Measurements from ENCODE around the gene DNAH14. TPM values are rescaled to one million over a fixed set of nuclear protein-coding genes. Genes with fewer than 3 reads are reported as not detected.

Gene DNAH14
- total and polyA plus RNA-seq, 9 of the 15 experiments (the other 6 are each of a cell fraction or from before 2014, with no cell fraction given): 58.4 to 142 (median 98.4) TPM

- TF ChIP-seq, protein P1, sequence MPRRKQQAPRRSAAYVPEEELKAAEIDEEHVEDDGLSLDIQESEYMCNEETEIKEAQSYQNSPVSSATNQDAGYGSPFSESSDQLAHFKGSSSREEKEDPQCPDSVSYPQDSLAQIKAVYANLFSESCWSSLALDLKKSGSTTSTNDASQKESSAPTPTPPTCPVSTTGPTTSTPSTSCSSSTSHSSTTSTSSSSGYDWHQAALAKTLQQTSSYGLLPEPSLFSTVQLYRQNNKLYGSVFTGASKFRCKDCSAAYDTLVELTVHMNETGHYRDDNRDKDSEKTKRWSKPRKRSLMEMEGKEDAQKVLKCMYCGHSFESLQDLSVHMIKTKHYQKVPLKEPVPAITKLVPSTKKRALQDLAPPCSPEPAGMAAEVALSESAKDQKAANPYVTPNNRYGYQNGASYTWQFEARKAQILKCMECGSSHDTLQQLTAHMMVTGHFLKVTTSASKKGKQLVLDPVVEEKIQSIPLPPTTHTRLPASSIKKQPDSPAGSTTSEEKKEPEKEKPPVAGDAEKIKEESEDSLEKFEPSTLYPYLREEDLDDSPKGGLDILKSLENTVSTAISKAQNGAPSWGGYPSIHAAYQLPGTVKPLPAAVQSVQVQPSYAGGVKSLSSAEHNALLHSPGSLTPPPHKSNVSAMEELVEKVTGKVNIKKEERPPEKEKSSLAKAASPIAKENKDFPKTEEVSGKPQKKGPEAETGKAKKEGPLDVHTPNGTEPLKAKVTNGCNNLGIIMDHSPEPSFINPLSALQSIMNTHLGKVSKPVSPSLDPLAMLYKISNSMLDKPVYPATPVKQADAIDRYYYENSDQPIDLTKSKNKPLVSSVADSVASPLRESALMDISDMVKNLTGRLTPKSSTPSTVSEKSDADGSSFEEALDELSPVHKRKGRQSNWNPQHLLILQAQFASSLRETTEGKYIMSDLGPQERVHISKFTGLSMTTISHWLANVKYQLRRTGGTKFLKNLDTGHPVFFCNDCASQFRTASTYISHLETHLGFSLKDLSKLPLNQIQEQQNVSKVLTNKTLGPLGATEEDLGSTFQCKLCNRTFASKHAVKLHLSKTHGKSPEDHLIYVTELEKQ (CRISPR knock-in tag; IDR thresholded peaks at IDR 0.05): no peak
- no peak for TF ChIP-seq FOXA1 (IDR thresholded peaks at IDR 0.05; ENCODE audit: borderline replicate concordance)
- TF ChIP-seq, protein P2, sequence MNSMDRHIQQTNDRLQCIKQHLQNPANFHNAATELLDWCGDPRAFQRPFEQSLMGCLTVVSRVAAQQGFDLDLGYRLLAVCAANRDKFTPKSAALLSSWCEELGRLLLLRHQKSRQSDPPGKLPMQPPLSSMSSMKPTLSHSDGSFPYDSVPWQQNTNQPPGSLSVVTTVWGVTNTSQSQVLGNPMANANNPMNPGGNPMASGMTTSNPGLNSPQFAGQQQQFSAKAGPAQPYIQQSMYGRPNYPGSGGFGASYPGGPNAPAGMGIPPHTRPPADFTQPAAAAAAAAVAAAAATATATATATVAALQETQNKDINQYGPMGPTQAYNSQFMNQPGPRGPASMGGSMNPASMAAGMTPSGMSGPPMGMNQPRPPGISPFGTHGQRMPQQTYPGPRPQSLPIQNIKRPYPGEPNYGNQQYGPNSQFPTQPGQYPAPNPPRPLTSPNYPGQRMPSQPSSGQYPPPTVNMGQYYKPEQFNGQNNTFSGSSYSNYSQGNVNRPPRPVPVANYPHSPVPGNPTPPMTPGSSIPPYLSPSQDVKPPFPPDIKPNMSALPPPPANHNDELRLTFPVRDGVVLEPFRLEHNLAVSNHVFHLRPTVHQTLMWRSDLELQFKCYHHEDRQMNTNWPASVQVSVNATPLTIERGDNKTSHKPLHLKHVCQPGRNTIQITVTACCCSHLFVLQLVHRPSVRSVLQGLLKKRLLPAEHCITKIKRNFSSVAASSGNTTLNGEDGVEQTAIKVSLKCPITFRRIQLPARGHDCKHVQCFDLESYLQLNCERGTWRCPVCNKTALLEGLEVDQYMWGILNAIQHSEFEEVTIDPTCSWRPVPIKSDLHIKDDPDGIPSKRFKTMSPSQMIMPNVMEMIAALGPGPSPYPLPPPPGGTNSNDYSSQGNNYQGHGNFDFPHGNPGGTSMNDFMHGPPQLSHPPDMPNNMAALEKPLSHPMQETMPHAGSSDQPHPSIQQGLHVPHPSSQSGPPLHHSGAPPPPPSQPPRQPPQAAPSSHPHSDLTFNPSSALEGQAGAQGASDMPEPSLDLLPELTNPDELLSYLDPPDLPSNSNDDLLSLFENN (IDR thresholded peaks at IDR 0.05; ENCODE audit: low read depth in 2 of 2, low read length in 2 of 2): peak in 1 of 2 experiments; percentile 78; a peak in 2 of 4 replicates
- no peak for TF ChIP-seq USF1 (CRISPR knock-in tag; IDR thresholded peaks at IDR 0.05)
- no peak for TF ChIP-seq BRF2 (IDR thresholded peaks at IDR 0.05; ENCODE audit: borderline replicate concordance, insufficient read depth, insufficient read length)
- TF ChIP-seq WHSC1 (IDR thresholded peaks at IDR 0.05; ENCODE audit: low read length): no peak
- TF ChIP-seq, protein P3, sequence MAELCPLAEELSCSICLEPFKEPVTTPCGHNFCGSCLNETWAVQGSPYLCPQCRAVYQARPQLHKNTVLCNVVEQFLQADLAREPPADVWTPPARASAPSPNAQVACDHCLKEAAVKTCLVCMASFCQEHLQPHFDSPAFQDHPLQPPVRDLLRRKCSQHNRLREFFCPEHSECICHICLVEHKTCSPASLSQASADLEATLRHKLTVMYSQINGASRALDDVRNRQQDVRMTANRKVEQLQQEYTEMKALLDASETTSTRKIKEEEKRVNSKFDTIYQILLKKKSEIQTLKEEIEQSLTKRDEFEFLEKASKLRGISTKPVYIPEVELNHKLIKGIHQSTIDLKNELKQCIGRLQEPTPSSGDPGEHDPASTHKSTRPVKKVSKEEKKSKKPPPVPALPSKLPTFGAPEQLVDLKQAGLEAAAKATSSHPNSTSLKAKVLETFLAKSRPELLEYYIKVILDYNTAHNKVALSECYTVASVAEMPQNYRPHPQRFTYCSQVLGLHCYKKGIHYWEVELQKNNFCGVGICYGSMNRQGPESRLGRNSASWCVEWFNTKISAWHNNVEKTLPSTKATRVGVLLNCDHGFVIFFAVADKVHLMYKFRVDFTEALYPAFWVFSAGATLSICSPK (IDR thresholded peaks at IDR 0.05; ENCODE audit: borderline replicate concordance): no peak
- TF ChIP-seq ZBTB7A (IDR thresholded peaks at IDR 0.05; ENCODE audit: borderline replicate concordance, control insufficient read depth, low read depth, low read length): peak; percentile 7; the same call in 1 of the 2 replicates
- no peak for TF ChIP-seq PHTF2 (CRISPR knock-in tag; IDR thresholded peaks at IDR 0.05)
- 0 out of 2 replicates have a peak, but pooled peaks have one; percentile 21 for TF ChIP-seq ELF2 (CRISPR knock-in tag; IDR thresholded peaks at IDR 0.05)
- TF ChIP-seq SMAD2 (IDR thresholded peaks at IDR 0.05; ENCODE audit: low read depth, low read length): no peak
- TF ChIP-seq KLF13 (tag; IDR thresholded peaks at IDR 0.05; ENCODE audit: borderline replicate concordance, low read depth): no peak
- TF ChIP-seq POLR3A (IDR thresholded peaks at IDR 0.05; ENCODE audit: borderline replicate concordance, extremely low read depth, insufficient read depth, insufficient read length): no peak
- no peak; the same call in 1 of the 2 replicates for TF ChIP-seq ZNF197 (CRISPR knock-in tag; IDR thresholded peaks at IDR 0.05; ENCODE audit: low read depth)
- TF ChIP-seq ZNF696 (CRISPR knock-in tag; conservative IDR thresholded peaks at IDR 0.05): no peak
Measured at GRCh38 chr1:225428068-225428880, 498.8 kb downstream of the DNAH14 start (continued).

All from K562 (cell line).